Dendritic cell treated with granulocyte-macrophage colony-stimulating factor and Interleukin-4, amounts not matched to agents 40 ng/mL and 50 ng/mL, for 4 days (primary cell): Measurements from ENCODE around the gene BAZ2B.
"Not testable (repeated sequence)": the region's sequence is repeated elsewhere in the genome, so short reads cannot be mapped to it uniquely, and the experiment has no call there.

Source experiments
- H3K27ac Mint-ChIP-seq: one replicate; pipeline ENCODE4 v1.8.0; 2022; ENCODE audit warnings: mild to moderate bottlenecking, mixed read lengths
- H3K27me3 Mint-ChIP-seq: one replicate; pipeline ENCODE4 v1.8.0; 2022; ENCODE audit warnings: mild to moderate bottlenecking, mixed read lengths
- H3K36me3 Mint-ChIP-seq: one replicate; pipeline ENCODE4 v1.8.0; 2022; ENCODE audit warnings: low read depth, mixed read lengths
- H3K4me1 Mint-ChIP-seq: one replicate; pipeline ENCODE4 v1.8.0; 2022; ENCODE audit warnings: low read depth, mixed read lengths
- H3K4me3 Mint-ChIP-seq: one replicate; pipeline ENCODE4 v1.8.0; 2022; ENCODE audit warnings: mild to moderate bottlenecking, moderate library complexity, mixed read lengths
- H3K9me3 Mint-ChIP-seq: one replicate; pipeline ENCODE4 v1.8.0; 2022; ENCODE audit warnings: mixed read lengths
- intact Hi-C: fragments of 100-400 bp; cut with micrococcal nuclease; formaldehyde crosslinking; loops from one replicate; pipeline ENCODE4 v1.15.0; 2022

Gene BAZ2B

DNA sequence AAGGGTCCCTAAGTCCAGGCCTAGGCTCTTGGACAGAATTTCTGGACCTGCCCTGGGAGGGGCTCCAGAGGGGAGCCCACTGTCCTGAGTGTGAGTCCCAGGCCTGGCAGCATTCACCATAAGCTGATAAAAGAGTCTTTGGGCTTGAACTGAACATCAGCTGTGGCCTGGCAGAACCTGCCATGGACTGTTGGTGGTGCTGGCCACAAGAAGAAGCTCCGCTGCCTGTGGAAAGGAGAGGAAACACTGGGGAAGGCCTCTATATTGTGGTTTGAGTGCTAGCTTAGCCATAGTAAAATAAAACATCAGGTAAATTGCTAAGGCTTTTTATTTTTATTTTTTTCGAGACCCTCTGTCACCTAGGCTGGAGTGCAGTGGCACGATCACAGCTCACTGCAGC lies 20.9 kb upstream of the BAZ2B start:
- Mint-ChIP-seq H3K9me3 (peaks cover 23% of the 10 kb centered on the region), H3K36me3 (peaks cover 10% of the 10 kb centered on the region), H3K27me3 (no peaks in the 10 kb centered on the region), H3K27ac (peak overlapping the region; percentile 20), H3K4me1 (peaks cover 50% of the 10 kb centered on the region), H3K4me3 (no peak overlapping the region)
- intact Hi-C loops: no loop called here

DNA sequence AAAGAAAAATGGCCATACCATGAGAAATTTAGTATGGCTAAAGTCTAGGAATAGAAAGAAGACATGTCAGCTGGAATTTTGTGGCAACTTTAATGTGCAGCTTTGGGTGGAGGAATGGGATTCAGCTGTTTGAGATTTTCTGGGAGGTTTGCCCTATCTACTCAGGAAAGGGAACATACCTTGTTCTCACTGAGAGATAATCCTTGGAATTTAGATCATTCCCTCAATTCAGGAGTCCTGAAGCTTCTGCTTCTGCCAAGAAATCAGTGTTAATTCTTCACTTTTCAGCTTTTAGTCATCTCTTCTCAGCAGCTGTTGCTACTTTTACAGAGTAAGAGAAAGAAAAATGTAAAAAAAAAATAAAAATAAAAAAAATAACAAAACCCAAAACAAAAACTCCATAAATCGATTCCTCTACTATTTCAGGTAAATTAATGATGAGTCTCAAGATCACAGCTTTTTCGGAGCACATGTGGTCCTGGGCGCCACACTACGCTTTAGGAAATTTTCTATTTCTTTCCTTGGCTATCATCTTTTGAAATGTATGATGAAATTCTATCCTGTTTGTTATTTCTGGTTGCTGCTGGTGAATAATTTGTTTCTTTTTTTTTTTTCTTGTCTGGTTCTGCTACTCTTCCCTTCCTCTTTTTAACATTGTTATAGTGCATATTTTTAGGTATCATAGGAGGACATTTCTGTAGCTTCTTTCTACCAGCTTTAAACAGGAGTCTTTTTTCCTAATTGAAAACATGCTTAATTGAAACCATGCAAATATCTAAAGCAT lies 18.9 kb upstream of the BAZ2B start:
- intact Hi-C loops: no loop called here
- Mint-ChIP-seq H3K9me3 (peaks cover 20% of the 10 kb centered on the region), H3K27ac (peak overlapping the region; percentile 17), H3K4me1 (peaks cover 50% of the 10 kb centered on the region), H3K4me3 (no peak overlapping the region), H3K27me3 (no peaks in the 10 kb centered on the region), H3K36me3 (peaks cover 10% of the 10 kb centered on the region)

DNA sequence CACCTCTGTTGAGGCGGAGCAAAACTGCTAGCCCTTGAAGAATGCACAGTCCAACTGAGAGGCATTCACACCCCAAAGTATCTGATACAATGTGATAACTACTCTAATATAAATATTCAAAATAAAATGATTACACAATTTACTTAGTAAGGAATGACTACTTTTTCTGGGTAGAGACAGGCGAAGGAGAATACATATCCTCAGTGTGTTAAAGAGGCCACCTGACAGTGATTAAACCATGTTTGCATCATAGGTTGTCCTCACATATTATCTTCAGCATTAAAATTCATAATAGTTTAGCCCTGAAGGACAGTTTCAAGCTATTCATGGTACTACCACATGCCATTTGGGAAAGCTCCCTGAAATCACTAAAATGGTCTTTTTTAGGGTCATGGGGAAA lies 16.9 kb upstream of the BAZ2B start:
- Mint-ChIP-seq H3K4me3 (no peak overlapping the region), H3K27me3 (no peaks in the 10 kb centered on the region), H3K27ac (no peak overlapping the region), H3K4me1 (peaks cover 38% of the 10 kb centered on the region), H3K36me3 (no peaks in the 10 kb centered on the region), H3K9me3 (peaks cover under 1% of the 10 kb centered on the region)
- intact Hi-C loops: no loop called here

DNA sequence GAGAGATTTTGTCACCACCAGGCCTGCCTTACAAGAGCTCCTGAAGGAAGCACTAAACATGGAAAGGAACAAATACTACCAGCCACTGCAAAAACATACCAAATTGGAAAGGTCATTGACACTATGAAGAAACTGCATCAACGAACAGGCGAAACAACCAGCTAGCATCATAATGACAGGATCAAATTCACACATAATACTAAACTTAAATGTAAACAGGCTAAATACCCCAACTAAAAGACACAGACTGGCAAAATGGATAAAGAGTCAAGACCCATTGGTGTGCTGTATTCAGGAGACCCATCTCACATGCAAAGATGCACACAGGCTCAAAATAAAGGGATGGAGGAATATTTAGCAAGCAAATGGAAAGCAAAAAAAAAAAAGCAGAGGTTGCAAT lies 9.3 kb upstream of the BAZ2B start:
- H3K9me3 Mint-ChIP-seq, H3K4me3 Mint-ChIP-seq, H3K36me3 Mint-ChIP-seq, intact Hi-C loops, H3K27me3 Mint-ChIP-seq, H3K27ac Mint-ChIP-seq: not testable (repeated sequence)
- peaks cover 36% of the 10 kb centered on the region for H3K4me1 Mint-ChIP-seq

DNA sequence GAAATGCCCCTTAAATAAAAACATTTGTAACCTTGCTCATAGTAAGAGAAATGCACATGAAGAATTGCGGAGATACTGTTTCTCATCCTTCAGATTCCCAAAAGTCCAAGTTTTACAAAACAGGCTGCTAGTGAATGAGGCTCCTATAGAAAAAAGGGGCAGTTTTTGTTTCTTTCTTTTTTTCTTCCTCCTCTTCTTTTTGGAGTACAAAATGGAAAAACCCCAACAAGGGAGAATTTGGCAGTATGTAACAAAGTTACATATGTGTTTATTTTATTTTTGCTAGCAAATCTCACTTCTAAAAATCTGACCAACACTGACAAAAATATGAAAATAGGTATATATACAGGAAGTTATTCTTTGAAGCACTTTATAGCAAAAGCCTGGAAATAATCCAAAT lies 7.1 kb upstream of the BAZ2B start:
- no peaks in the 10 kb centered on the region for H3K9me3 Mint-ChIP-seq
- peaks cover 41% of the 10 kb centered on the region for H3K4me1 Mint-ChIP-seq
- intact Hi-C loops: no loop called here
- no peak overlapping the region for H3K4me3 Mint-ChIP-seq
- H3K36me3 Mint-ChIP-seq: no peaks in the 10 kb centered on the region
- H3K27ac Mint-ChIP-seq: no peak overlapping the region
- H3K27me3 Mint-ChIP-seq: no peaks in the 10 kb centered on the region

DNA sequence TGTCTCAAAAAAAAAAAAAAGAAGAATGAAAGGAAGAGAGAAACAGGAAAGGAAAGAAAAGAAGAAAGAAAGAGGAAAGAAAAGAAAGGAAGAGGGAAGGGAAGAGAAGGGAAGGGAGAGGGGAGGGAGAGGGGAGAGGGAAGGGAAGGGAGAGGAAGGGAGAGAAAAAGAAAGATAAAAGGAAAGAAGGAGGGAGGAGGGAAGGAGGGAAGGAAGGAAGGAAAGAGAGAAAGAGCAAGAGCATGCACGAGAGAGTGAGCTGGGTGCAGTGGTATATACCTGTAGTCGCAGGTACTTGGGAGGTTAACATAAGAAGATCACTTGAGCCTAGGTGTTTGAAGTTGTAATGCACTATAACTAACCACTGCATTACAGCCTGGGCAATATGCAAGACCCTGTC lies 6.6 kb upstream of the BAZ2B start:
- H3K27ac Mint-ChIP-seq: peak overlapping the region; percentile 21
- no peaks in the 10 kb centered on the region for H3K27me3 Mint-ChIP-seq
- H3K4me3 Mint-ChIP-seq: no peak overlapping the region
- no peaks in the 10 kb centered on the region for H3K9me3 Mint-ChIP-seq
- intact Hi-C loops: no loop called here
- H3K4me1 Mint-ChIP-seq: peaks cover 38% of the 10 kb centered on the region
- no peaks in the 10 kb centered on the region for H3K36me3 Mint-ChIP-seq

DNA sequence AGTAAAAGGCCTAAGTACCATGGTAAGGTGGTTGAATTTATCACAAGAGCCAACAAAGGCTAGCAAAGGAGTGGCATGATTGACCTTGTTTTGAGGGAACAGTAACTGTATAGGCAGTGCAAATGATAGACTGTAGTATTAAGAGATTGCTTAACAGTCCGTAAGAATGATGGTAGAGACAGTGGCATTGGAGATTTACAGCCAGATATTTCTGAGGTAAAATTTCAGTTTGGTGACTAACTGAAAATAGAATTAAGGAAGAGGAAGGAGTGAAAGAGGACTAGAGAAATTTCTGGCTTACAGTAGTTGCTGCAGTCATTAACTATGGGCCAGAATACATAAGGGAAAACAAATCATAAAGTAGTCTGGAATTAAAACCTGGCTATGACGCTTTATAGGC lies 4.4 kb upstream of the BAZ2B start:
- H3K27me3 Mint-ChIP-seq: no peaks in the 10 kb centered on the region
- H3K27ac Mint-ChIP-seq: peak overlapping the region; percentile 6
- H3K36me3 Mint-ChIP-seq: peaks cover 8% of the 10 kb centered on the region
- H3K9me3 Mint-ChIP-seq: no peaks in the 10 kb centered on the region
- H3K4me1 Mint-ChIP-seq: peaks cover 43% of the 10 kb centered on the region
- intact Hi-C loops: no loop called here
- H3K4me3 Mint-ChIP-seq: no peak overlapping the region

DNA sequence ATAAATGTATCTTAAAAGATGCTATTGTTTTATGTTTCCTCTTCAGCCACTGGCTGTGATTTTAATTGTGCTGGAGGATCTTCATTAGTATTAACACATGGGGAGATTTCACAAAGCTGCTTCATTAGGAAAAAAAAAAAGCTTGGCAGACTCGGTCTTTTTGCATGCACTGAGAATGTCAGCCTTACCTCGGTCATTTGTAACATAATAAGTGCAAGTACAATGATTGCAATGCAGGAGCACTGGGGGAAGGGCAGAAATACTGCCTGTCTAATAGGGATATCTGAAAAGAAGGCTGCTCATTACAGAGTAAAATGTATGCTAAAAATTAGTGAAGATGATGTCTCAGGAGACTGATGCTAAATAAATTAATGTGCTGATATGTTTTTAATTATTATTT lies 1.3 kb upstream of the BAZ2B start:
- intact Hi-C loops: loop anchor here (10.0 kb wide), 1 partner anchor 53 kb away; no protein-coding TSS in a partner anchor
- Mint-ChIP-seq H3K4me3 (peak overlapping the region; percentile 2), H3K27ac (no peak overlapping the region), H3K9me3 (no peaks in the 10 kb centered on the region), H3K36me3 (peaks cover 23% of the 10 kb centered on the region), H3K27me3 (no peaks in the 10 kb centered on the region), H3K4me1 (peaks cover 33% of the 10 kb centered on the region)

DNA sequence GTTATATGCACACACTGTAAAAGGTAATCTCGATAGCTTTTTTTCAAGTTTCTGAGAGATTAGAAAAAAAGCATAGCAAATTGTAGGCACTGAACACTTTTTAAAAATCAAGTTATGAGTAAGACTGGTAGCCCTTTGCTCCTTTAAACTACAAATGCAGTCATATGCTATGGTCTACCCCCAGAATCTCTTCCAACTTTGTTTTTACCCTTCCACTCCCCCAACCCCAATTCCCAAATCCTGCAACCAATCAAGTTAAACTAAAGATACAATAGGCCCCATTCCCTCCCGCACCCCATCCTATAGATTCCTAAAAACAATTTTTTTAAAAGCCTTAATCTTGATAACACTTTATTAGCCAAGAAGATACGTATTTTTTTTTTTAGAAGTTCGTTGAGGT lies 752 bp upstream of the BAZ2B start:
- Mint-ChIP-seq H3K9me3 (no peaks in the 10 kb centered on the region), H3K4me3 (peak overlapping the region; percentile 91), H3K4me1 (peaks cover 36% of the 10 kb centered on the region), H3K27me3 (no peaks in the 10 kb centered on the region), H3K36me3 (peaks cover 28% of the 10 kb centered on the region), H3K27ac (peak overlapping the region; percentile 100)
- intact Hi-C loops: loop anchor here (10.0 kb wide), 1 partner anchor 52 kb away; no protein-coding TSS in a partner anchor

DNA sequence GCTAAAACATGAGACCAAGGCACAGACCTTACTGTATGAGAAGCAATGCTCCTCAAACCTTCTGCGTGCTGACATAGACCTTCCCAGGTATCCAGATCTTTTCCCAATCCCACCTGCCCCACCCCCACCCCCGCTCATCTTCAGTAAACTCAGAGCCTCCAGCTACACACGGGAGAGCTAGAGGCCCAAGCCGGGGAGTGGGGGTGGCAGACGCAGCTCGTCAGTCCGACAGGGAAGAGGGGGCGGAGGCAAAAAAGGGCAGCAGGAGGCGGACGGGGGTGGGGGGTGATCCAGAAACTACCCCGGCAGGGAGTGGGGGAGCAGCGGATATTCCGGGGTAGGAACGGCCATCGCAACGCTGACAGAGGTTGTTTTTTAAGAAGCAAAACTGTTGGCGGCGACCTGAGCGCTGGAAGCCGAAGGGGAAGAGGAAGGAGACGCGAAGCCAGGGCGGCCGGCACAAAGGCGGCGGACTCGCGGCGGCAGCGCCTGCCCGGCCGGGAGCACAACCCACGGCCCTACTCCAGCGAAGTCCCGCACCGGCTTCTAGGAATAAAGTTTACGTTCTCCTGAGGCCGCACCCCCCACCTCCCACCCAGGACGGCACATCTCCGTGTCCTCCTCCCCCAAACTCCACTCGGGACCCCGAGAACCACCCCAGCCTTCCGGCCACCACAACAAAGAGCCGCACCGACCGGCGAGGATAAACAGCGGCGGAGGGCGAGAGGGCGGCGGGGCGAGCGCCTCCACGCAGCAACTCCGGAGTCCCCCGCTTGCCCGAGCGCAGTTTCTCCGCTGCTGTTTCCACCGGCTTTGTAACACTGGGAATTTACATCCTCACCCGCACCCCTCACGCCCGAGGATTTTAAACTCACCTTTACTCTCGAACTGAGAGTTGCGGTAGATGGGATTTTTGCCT lies 722 bp downstream of the BAZ2B start:
- peak overlapping the region; percentile 91 for H3K4me3 Mint-ChIP-seq
- intact Hi-C loops: loop anchor here (1.0 to 10.0 kb wide), 3 partner anchors 44 to 97 kb away; partner anchors contain the start of gene MARCHF7
- H3K9me3 Mint-ChIP-seq: no peaks in the 10 kb centered on the region
- peaks cover 34% of the 10 kb centered on the region for H3K4me1 Mint-ChIP-seq
- peaks cover 28% of the 10 kb centered on the region for H3K36me3 Mint-ChIP-seq
- H3K27me3 Mint-ChIP-seq: no peaks in the 10 kb centered on the region
- peak overlapping the region; percentile 100 for H3K27ac Mint-ChIP-seq

DNA sequence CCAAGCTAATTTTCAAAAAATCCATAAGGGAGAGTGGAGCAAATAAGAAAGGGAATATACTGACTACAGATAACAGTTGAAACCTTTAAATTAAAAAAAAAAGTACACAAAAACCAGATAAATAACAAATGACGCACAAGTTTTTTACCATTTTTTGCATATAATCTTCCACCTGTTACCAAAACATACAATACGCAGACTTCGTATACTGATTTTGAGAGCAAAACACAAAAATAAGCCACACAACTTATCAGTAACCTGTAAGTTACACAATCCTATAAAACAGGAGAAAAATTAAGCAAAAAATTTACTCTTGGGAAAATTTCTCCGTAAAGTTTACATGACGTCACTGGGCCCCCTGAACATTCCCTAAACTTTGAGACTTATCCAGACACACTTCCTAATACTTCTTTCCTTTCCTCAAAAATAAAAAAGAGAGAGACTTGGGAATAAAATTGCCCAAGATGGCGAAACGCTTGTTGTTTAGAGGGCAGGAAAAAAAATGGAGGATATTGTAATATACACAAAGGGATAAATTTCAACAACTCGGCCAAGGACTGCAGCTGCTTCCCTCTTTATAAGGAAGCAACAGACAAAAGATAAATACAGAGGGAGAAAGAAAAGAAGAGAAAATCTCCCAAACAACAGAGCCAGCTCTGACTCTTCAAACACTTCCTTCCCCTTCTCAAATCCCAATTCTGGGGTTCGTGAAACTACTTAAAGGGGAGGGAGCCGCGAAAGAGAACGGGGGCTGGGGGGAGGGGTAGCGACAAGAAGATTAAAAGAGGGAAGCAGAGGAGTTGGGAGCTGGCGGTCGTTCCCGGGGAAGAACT lies 1.6 kb downstream of the BAZ2B start:
- Mint-ChIP-seq H3K27me3 (no peaks in the 10 kb centered on the region), H3K27ac (peak overlapping the region; percentile 100), H3K36me3 (peaks cover 28% of the 10 kb centered on the region), H3K9me3 (no peaks in the 10 kb centered on the region), H3K4me3 (peak overlapping the region; percentile 91), H3K4me1 (peaks cover 32% of the 10 kb centered on the region)
- intact Hi-C loops: loop anchor here (1.0 to 10.0 kb wide), 3 partner anchors 45 to 98 kb away; partner anchors contain the start of gene MARCHF7

DNA sequence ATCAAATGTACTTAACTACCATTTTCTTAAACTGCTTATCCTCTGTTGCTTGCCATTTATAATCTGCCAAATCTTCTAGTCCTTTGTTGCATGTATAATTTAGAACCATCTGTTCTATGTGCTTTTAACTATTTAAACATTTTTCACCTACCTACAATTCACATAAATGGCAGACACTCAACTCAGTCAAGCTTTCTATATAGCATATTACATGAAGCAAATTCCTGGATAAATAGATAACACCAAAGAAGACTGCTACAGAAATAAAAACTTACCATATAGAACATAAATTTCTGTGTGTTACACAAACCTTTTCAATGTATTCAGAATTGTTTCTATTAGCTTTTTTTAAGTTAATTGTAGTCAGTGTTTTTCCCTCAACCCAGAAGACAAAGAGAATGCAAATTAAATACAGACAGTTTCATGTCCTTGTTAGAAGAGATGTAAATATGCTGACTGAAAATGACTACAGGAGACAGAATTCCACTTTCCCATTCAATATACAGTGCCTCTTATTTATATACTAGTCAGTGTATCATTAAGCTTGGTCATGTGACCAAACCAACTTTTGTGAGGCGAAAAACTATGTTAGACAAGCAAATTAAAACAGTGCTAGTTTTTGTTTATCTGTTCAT lies 2.6 kb downstream of the BAZ2B start:
- H3K9me3 Mint-ChIP-seq: no peaks in the 10 kb centered on the region
- H3K27ac Mint-ChIP-seq: peak overlapping the region; percentile 100
- H3K27me3 Mint-ChIP-seq: no peaks in the 10 kb centered on the region
- peaks cover 28% of the 10 kb centered on the region for H3K36me3 Mint-ChIP-seq
- H3K4me3 Mint-ChIP-seq: peak overlapping the region; percentile 62
- intact Hi-C loops: loop anchor here (2.0 to 10.0 kb wide), 2 partner anchors 49 to 99 kb away; partner anchors contain the start of gene MARCHF7
- peaks cover 38% of the 10 kb centered on the region for H3K4me1 Mint-ChIP-seq

DNA sequence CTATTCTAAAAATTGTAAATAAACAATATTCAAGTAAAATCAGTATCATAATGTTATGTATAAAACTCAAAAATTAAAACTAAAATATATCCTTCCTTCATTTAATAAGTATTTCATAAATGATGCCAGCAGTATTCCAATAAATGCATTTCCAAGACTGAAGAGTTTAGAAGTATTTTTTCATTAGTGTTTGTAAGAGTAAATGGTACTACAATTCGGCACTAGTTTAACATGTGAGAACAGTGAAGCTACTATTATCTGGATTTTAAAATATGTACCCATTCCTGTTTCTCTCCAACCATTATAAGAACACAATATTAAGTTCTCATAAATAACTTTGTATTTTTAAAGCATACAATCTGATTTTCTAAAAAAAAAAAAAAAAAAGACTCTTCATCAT lies 3.3 kb downstream of the BAZ2B start:
- peaks cover 33% of the 10 kb centered on the region for H3K36me3 Mint-ChIP-seq
- intact Hi-C loops: loop anchor here (10.0 kb wide), 1 partner anchor 48 kb away; no protein-coding TSS in a partner anchor
- H3K4me1 Mint-ChIP-seq: peaks cover 43% of the 10 kb centered on the region
- H3K4me3 Mint-ChIP-seq: no peak overlapping the region
- H3K27me3 Mint-ChIP-seq: no peaks in the 10 kb centered on the region
- H3K9me3 Mint-ChIP-seq: no peaks in the 10 kb centered on the region
- H3K27ac Mint-ChIP-seq: peak overlapping the region; percentile 100
